Activated CD4-positive, alpha-beta T cell treated with anti-CD3 and anti-CD28 coated beads, Interleukin-2, amount 10 ng/mL, durations not matched to agents 24 days and 14 days (primary cell): Measurements from ENCODE around the gene CBL. TPM values are rescaled to one million over a fixed set of nuclear protein-coding genes. Genes with fewer than 3 reads are reported as not detected.

ENCODE experiments used
- DNase-seq: peaks from one replicate; pipeline ENCODE4 v3.0.0; 2022
- H3K27ac Mint-ChIP-seq: one replicate; pipeline ENCODE4 v1.8.0; 2022; ENCODE audit warnings: mild to moderate bottlenecking, mixed read lengths
- H3K27me3 Mint-ChIP-seq: one replicate; pipeline ENCODE4 v1.8.0; 2022; ENCODE audit warnings: mixed read lengths
- H3K36me3 Mint-ChIP-seq: one replicate; pipeline ENCODE4 v1.8.0; 2022; ENCODE audit warnings: low read depth, mild to moderate bottlenecking, mixed read lengths
- H3K4me1 Mint-ChIP-seq: one replicate; pipeline ENCODE4 v1.8.0; 2021; ENCODE audit warnings: mixed read lengths
- H3K4me3 Mint-ChIP-seq: one replicate; pipeline ENCODE4 v1.8.0; 2022; ENCODE audit warnings: mild to moderate bottlenecking, moderate library complexity, mixed read lengths
- H3K9me3 Mint-ChIP-seq: one replicate; pipeline ENCODE4 v1.8.0; 2021; ENCODE audit warnings: mixed read lengths
- intact Hi-C: fragments of 100-400 bp; cut with micrococcal nuclease; formaldehyde crosslinking; loops from one replicate; pipeline ENCODE4 v1.15.1; 2023
- total RNA-seq: library from RNA; stranded (reverse); gene quantifications from 2 replicates; pipeline ENCODE4 v1.2.3, GENCODE V29; 2022

CBL gene
- total RNA-seq, 1 donor from 2014 or later = 36.5 TPM

DNA sequence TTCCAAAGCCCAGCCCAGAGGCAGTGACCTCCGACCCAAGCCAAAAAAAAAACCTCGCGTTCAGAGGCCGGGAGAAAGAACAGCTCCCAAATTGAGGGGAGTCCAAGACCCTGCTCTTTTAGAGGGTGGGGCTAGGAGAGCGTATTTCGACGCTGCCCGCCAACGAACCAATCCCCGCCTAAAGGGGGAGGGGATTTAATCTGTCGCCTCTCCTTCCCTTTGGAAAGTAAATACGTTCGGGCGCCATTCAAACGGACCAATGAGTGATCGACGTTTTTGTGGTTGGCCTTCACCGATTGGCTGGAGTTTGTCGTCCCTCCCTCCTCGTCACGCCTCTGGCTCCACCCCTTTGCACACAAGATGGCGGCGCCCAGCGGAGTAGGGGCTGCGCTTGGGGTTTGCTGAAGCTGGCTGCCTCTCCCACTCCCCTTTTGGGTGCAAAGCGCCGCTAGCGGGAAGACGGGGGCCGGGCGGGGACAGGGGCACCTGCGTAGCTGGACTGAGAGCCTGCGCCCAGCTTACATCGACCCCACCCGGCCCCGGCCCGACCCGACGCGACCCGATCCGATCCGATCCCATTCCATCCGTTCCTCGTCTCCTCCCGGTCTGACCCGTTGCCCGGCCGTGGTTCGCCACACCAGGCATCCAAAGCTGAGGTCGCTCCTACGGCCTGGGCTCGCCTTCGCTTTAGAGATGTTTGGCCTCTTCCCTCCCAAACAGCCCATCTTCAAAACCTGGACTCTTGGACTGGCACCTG is 128.2 kb downstream of the CBL start, which contains the start of gene RNF26:
Gene RNF26, plus strand, starts transcription at position 354 of the 757 bp plus-strand sequence. CDS start 596 bp downstream, outside the sequence.
- Mint-ChIP-seq H3K36me3 (peaks cover 17% of the 10 kb centered on the region), H3K9me3 (no peaks in the 10 kb centered on the region), H3K27me3 (peaks cover 23% of the 10 kb centered on the region), H3K4me3 (peak within 1 kb of the TSS; percentile 95), H3K4me1 (peaks cover 34% of the 10 kb centered on the region), H3K27ac (peak within 1 kb of the TSS; percentile 99)
- intact Hi-C loops = loop anchor here (1.0 kb wide), 2 partner anchors 11 to 128 kb away; partner anchors contain the start of gene CBL
- DNase-seq = peak; percentile 99

DNA sequence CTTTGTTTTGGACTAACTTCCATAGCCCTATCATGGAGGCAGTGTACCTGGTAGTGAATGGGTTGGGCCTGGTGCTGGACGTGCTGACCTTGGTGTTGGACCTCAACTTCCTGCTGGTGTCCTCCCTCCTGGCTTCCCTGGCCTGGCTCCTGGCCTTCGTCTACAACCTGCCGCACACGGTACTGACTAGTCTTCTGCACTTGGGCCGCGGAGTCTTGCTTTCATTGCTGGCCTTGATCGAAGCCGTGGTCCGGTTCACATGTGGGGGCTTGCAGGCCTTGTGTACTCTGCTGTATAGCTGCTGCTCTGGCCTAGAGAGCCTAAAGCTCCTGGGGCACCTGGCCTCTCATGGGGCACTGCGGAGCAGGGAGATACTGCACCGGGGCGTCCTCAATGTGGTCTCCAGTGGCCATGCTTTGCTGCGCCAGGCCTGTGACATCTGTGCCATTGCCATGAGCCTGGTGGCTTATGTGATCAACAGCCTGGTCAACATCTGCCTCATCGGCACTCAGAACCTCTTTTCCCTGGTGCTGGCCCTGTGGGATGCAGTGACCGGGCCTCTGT is 129.0 kb downstream of the CBL start:
- intact Hi-C loops = loop anchor here (5.0 kb wide), 1 partner anchor 423 kb away; no protein-coding TSS in a partner anchor
- Mint-ChIP-seq H3K4me1 (peaks cover 35% of the 10 kb centered on the region), H3K27ac (peak overlapping the region; percentile 99), H3K4me3 (peak overlapping the region; percentile 95), H3K36me3 (peaks cover 17% of the 10 kb centered on the region), H3K27me3 (peaks cover 21% of the 10 kb centered on the region), H3K9me3 (no peaks in the 10 kb centered on the region)
- DNase-seq = no peak

GRCh38 chr11:119335655-119336543 is 129.8 kb downstream of the CBL start:
- peaks cover 17% of the 10 kb centered on the region for H3K27me3 Mint-ChIP-seq
- no peak for DNase-seq
- H3K4me3 Mint-ChIP-seq = peak overlapping the region; percentile 95
- H3K36me3 Mint-ChIP-seq = peaks cover 17% of the 10 kb centered on the region
- H3K4me1 Mint-ChIP-seq = peaks cover 35% of the 10 kb centered on the region
- H3K9me3 Mint-ChIP-seq = no peaks in the 10 kb centered on the region
- intact Hi-C loops = loop anchor here (5.0 kb wide), 1 partner anchor 424 kb away; no protein-coding TSS in a partner anchor
- peak overlapping the region; percentile 62 for H3K27ac Mint-ChIP-seq

GRCh38 chr11:119336744-119337469 is 130.8 kb downstream of the CBL start:
- intact Hi-C loops = loop anchor here (5.0 kb wide), 1 partner anchor 425 kb away; no protein-coding TSS in a partner anchor
- Mint-ChIP-seq H3K27me3 (peaks cover 24% of the 10 kb centered on the region), H3K4me1 (peaks cover 35% of the 10 kb centered on the region)

DNA sequence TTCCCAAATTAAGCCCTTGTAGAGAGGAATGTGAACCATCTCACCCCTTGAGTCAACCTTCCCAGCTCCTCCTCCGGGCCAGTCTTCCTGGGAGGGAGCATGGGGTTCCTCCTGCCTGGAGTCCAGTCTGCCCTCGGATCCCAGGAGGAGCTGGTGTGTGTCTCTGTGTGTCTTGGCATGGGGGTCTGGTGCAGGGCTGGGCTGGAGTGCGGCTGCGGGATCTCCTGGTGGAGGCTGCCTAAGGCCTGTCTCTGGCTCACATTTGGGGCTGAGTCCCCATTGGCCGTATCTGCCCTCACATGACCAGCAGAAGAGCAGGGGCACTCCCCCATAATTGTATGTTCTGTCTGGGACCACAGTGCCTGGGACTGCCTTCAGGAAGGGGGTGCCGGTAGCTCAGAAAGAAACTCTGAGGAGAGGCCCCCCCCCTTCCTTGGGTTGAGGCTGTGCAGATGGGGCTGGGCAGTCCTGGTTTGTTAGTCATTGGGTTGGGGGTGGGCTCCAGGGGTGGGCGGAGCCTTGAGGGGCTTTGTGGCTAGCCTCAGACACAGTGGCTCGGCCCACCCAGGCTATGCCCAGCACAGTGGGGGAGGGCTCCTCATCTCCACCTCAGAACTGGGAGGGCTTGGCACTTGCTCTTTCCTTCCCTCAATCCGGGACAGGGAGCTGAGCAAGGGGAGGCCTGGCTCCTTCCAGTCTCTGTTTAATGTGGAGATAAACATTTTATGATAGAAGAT is 131.6 kb downstream of the CBL start:
- no peaks in the 10 kb centered on the region for H3K9me3 Mint-ChIP-seq
- intact Hi-C loops = loop anchor here (1.0 to 5.0 kb wide), 3 partner anchors 16 to 425 kb away; partner anchors contain the start of gene CBL
- no peak overlapping the region for H3K27ac Mint-ChIP-seq
- no peak overlapping the region for H3K4me3 Mint-ChIP-seq
- H3K4me1 Mint-ChIP-seq = peaks cover 34% of the 10 kb centered on the region
- no peak for DNase-seq
- peaks cover 30% of the 10 kb centered on the region for H3K27me3 Mint-ChIP-seq
- peaks cover 17% of the 10 kb centered on the region for H3K36me3 Mint-ChIP-seq

More at GRCh38 chr11:119336744-119337469, 130.8 kb downstream of the CBL start:
- peak overlapping the region; percentile 74 for H3K4me3 Mint-ChIP-seq
- no peak for DNase-seq
- H3K9me3 Mint-ChIP-seq = no peaks in the 10 kb centered on the region
- peaks cover 17% of the 10 kb centered on the region for H3K36me3 Mint-ChIP-seq
- no peak overlapping the region for H3K27ac Mint-ChIP-seq

DNA sequence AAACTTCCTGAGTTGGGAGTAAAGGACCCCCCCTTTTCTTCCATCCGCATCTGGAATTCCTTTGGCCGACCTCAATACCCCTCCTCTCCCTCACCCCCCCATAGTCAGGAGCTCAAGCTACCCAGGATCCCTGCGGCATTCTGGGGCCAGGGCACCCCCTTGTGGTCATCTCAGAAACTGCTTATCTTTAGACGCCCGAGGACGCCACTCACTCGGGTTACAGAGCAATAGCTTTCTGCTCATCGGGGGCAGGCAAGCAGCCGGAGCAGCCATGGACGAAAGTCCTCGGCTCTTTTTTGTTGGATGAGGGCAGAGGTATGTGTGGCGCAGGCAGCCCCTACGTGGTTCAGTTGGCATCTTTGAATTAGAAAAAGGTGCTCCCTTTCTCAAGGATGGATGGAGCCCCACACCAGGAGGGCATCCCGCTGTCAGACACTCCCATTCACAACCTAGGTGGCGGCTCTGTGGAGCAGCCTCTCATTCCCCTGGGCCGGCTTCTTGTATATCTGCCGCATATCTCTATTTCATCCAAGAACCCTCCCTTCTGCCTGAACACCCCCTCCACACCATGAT is 132.3 kb downstream of the CBL start:
- Mint-ChIP-seq H3K4me1 (peaks cover 31% of the 10 kb centered on the region), H3K27ac (no peak overlapping the region), H3K4me3 (peak overlapping the region; percentile 41), H3K36me3 (peaks cover 17% of the 10 kb centered on the region), H3K27me3 (peaks cover 37% of the 10 kb centered on the region), H3K9me3 (no peaks in the 10 kb centered on the region)
- intact Hi-C loops = loop anchor here (1.0 to 5.0 kb wide), 3 partner anchors 17 to 426 kb away; partner anchors contain the start of gene CBL
- DNase-seq = peak; percentile 92

GRCh38 chr11:119338965-119339588 is 132.9 kb downstream of the CBL start:
- Mint-ChIP-seq H3K27ac (no peak overlapping the region), H3K36me3 (peaks cover 17% of the 10 kb centered on the region), H3K4me3 (peak overlapping the region; percentile 65), H3K9me3 (no peaks in the 10 kb centered on the region), H3K4me1 (peaks cover 26% of the 10 kb centered on the region), H3K27me3 (peaks cover 40% of the 10 kb centered on the region)
- intact Hi-C loops = loop anchor here (1.0 to 5.0 kb wide), 3 partner anchors 18 to 427 kb away; partner anchors contain the start of gene CBL
- DNase-seq = no peak

- Mint-ChIP-seq H3K9me3 (no peaks in the 10 kb centered on the region), H3K4me1 (peaks cover 24% of the 10 kb centered on the region), H3K27me3 (peaks cover 41% of the 10 kb centered on the region), H3K36me3 (peaks cover 15% of the 10 kb centered on the region), H3K4me3 (peak overlapping the region; percentile 65), H3K27ac (no peak overlapping the region)
- intact Hi-C loops = loop anchor here (5.0 kb wide), 1 partner anchor 427 kb away; no protein-coding TSS in a partner anchor
- DNase-seq = peak; percentile 87
Observed at GRCh38 chr11:119339589-119340334, 133.6 kb downstream of the CBL start.

- Mint-ChIP-seq H3K27me3 (peaks cover 46% of the 10 kb centered on the region), H3K27ac (no peak within 1 kb of the TSS), H3K4me3 (no peak within 1 kb of the TSS), H3K4me1 (peaks cover 22% of the 10 kb centered on the region), H3K36me3 (peaks cover 15% of the 10 kb centered on the region), H3K9me3 (no peaks in the 10 kb centered on the region)
- no peak for DNase-seq
- intact Hi-C loops = no loop called here
Observed at GRCh38 chr11:119340335-119341221, 134.4 kb downstream of the CBL start, which contains the start of gene C1QTNF5. TSS of gene C1QTNF5 (minus strand) at chr11:119340883. CDS start at chr11:119340397, 486 bp downstream.

- Mint-ChIP-seq H3K4me1 (peaks cover 14% of the 10 kb centered on the region), H3K36me3 (peaks cover 11% of the 10 kb centered on the region), H3K27ac (no peak overlapping the region), H3K27me3 (peaks cover 46% of the 10 kb centered on the region), H3K9me3 (no peaks in the 10 kb centered on the region), H3K4me3 (no peak overlapping the region)
- no peak for DNase-seq
- intact Hi-C loops = no loop called here
Observed at GRCh38 chr11:119341222-119342022, 135.3 kb downstream of the CBL start.
